ENCODE results near the gene CACNA1C. TPM values are rescaled to one million over a fixed set of nuclear protein-coding genes. Genes with fewer than 3 reads are reported as not detected.
A peak's percentile ranks its signal among the peaks of the same experiment; 100 is the strongest.

The CACNA1C gene
- total RNA-seq, 1 experiment from 2014 or later = 3.7 TPM

DNA sequence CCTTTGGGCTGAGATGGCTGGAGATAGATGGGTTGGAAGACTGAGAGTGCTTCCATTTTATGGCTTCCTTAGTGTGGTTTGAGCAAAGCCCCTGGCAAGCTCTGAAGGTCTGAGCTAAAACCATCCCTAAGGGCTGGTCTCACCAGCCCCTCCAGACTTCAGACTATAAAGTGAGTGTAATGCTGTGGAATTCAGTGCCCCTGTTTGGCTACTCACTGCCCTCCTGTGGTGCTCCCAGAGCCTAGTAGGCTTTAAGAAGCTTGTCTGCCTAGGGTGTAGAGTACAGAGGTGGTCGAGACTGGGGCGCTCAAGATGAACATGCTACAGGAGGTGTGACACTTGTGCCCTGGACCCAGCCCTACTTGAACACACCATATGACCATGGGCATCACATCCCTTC, 495.3 kb downstream of the CACNA1C start:
- no peak overlapping the region for H3K4me3 ChIP-seq (ENCODE audit: low read depth, low read length, poor library complexity, severe bottlenecking)

GRCh38 chr12:2550561-2551411, 498.0 kb downstream of the CACNA1C start:
- ChIA-PET POLR2A (ENCODE audit: low non-redundant PET) (no interaction called here), CTCF (no interaction called here)
- Histone ChIP-seq H3K4me1 (ENCODE audit: insufficient read depth, low read length, poor library complexity, severe bottlenecking) (peaks cover 3% of the 10 kb centered on the region), H3K36me3 (ENCODE audit: insufficient read depth, low read length, poor library complexity, severe bottlenecking) (no peaks in the 10 kb centered on the region), H3K9me3 (ENCODE audit: low read depth, low read length, poor library complexity, severe bottlenecking) (no peaks in the 10 kb centered on the region), H3K27me3 (replicated peaks; ENCODE audit: insufficient read depth, low read depth, low read length, poor library complexity) (no peaks in the 10 kb centered on the region), H3K4me3 (ENCODE audit: low read depth, low read length, poor library complexity, severe bottlenecking) (no peak overlapping the region), H3K27ac (ENCODE audit: low read depth, low read length, poor library complexity, severe bottlenecking) (no peak overlapping the region)
- peak; percentile 10 for DNase-seq (ENCODE audit: low spot score)
- intact Hi-C loops (cut with micrococcal nuclease; ENCODE audit: unreplicated experiment) = no loop called here
- BruUV-seq (replicated peaks) = no TSS peak
- no peak for TF ChIP-seq EZH2 (IDR thresholded peaks at IDR 0.05; ENCODE audit: borderline replicate concordance, low read depth, low read length, poor library complexity, severe bottlenecking)
- TF ChIP-seq, protein P1, sequence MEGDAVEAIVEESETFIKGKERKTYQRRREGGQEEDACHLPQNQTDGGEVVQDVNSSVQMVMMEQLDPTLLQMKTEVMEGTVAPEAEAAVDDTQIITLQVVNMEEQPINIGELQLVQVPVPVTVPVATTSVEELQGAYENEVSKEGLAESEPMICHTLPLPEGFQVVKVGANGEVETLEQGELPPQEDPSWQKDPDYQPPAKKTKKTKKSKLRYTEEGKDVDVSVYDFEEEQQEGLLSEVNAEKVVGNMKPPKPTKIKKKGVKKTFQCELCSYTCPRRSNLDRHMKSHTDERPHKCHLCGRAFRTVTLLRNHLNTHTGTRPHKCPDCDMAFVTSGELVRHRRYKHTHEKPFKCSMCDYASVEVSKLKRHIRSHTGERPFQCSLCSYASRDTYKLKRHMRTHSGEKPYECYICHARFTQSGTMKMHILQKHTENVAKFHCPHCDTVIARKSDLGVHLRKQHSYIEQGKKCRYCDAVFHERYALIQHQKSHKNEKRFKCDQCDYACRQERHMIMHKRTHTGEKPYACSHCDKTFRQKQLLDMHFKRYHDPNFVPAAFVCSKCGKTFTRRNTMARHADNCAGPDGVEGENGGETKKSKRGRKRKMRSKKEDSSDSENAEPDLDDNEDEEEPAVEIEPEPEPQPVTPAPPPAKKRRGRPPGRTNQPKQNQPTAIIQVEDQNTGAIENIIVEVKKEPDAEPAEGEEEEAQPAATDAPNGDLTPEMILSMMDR (conservative IDR thresholded peaks at IDR 0.05; ENCODE audit: low read depth, low read length) = no peak

More for the DNA sequence above, 495.3 kb downstream of the CACNA1C start:
- CTCF ChIA-PET = no interaction called here
- POLR2A ChIA-PET (ENCODE audit: low non-redundant PET) = no interaction called here
- TF ChIP-seq, protein P1 (conservative IDR thresholded peaks at IDR 0.05; ENCODE audit: low read depth, low read length) = no peak
- no peak for TF ChIP-seq EZH2 (IDR thresholded peaks at IDR 0.05; ENCODE audit: borderline replicate concordance, low read depth, low read length, poor library complexity, severe bottlenecking)
- DNase-seq (ENCODE audit: low spot score) = no peak
- H3K27me3 ChIP-seq (replicated peaks; ENCODE audit: insufficient read depth, low read depth, low read length, poor library complexity) = no peaks in the 10 kb centered on the region
- H3K4me1 ChIP-seq (ENCODE audit: insufficient read depth, low read length, poor library complexity, severe bottlenecking) = peaks cover 3% of the 10 kb centered on the region
- no peaks in the 10 kb centered on the region for H3K36me3 ChIP-seq (ENCODE audit: insufficient read depth, low read length, poor library complexity, severe bottlenecking)
- BruUV-seq (replicated peaks) = no TSS peak
- intact Hi-C loops (cut with micrococcal nuclease; ENCODE audit: unreplicated experiment) = no loop called here
- H3K27ac ChIP-seq (ENCODE audit: low read depth, low read length, poor library complexity, severe bottlenecking) = no peak overlapping the region
- H3K9me3 ChIP-seq (ENCODE audit: low read depth, low read length, poor library complexity, severe bottlenecking) = no peaks in the 10 kb centered on the region

GRCh38 chr12:2551412-2551900, 498.7 kb downstream of the CACNA1C start:
- peaks cover 3% of the 10 kb centered on the region for H3K4me1 ChIP-seq (ENCODE audit: insufficient read depth, low read length, poor library complexity, severe bottlenecking)
- ChIA-PET CTCF (no interaction called here), POLR2A (ENCODE audit: low non-redundant PET) (no interaction called here)

More at GRCh38 chr12:2551412-2551900, 498.7 kb downstream of the CACNA1C start:
- Histone ChIP-seq H3K4me3 (ENCODE audit: low read depth, low read length, poor library complexity, severe bottlenecking) (no peak overlapping the region), H3K36me3 (ENCODE audit: insufficient read depth, low read length, poor library complexity, severe bottlenecking) (no peaks in the 10 kb centered on the region), H3K9me3 (ENCODE audit: low read depth, low read length, poor library complexity, severe bottlenecking) (no peaks in the 10 kb centered on the region), H3K27ac (ENCODE audit: low read depth, low read length, poor library complexity, severe bottlenecking) (no peak overlapping the region), H3K27me3 (replicated peaks; ENCODE audit: insufficient read depth, low read depth, low read length, poor library complexity) (no peaks in the 10 kb centered on the region)
- intact Hi-C loops (cut with micrococcal nuclease; ENCODE audit: unreplicated experiment) = no loop called here
- no TSS peak for BruUV-seq (replicated peaks)
- no peak for DNase-seq (ENCODE audit: low spot score)
- no peak for TF ChIP-seq EZH2 (IDR thresholded peaks at IDR 0.05; ENCODE audit: borderline replicate concordance, low read depth, low read length, poor library complexity, severe bottlenecking)
- TF ChIP-seq, protein P1 (conservative IDR thresholded peaks at IDR 0.05; ENCODE audit: low read depth, low read length) = no peak

Measured in A673 (cell line).